ENCODE results near the gene MBD1. TPM values are rescaled to one million over a fixed set of nuclear protein-coding genes. Genes with fewer than 3 reads are reported as not detected.
A peak's percentile ranks its signal among the peaks of the same experiment; 100 is the strongest.

The MBD1 gene
- total and polyA plus RNA-seq, 2 of the 13 experiments (the other 11 are each of a cell fraction or from before 2014, with no cell fraction given): 25.5 to 28.6 TPM

- TF ChIP-seq KDM5A (IDR thresholded peaks at IDR 0.05; ENCODE audit: borderline replicate concordance, low read length): peak; percentile 46; the same call in 1 of the 2 replicates
- peak; percentile 61; the same call in 1 of the 2 replicates for TF ChIP-seq ZNF782 (CRISPR knock-in tag; IDR thresholded peaks at IDR 0.05; ENCODE audit: borderline replicate concordance)
- TF ChIP-seq ZNF891 (CRISPR knock-in tag; IDR thresholded peaks at IDR 0.05): 0 out of 2 replicates have a peak, but pooled peaks have one; percentile 29
- TF ChIP-seq, protein P1, sequence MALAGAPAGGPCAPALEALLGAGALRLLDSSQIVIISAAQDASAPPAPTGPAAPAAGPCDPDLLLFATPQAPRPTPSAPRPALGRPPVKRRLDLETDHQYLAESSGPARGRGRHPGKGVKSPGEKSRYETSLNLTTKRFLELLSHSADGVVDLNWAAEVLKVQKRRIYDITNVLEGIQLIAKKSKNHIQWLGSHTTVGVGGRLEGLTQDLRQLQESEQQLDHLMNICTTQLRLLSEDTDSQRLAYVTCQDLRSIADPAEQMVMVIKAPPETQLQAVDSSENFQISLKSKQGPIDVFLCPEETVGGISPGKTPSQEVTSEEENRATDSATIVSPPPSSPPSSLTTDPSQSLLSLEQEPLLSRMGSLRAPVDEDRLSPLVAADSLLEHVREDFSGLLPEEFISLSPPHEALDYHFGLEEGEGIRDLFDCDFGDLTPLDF (CRISPR knock-in tag; IDR thresholded peaks at IDR 0.05): peak; percentile 43; the same call in 1 of the 2 replicates
- no peak for TF ChIP-seq JUNB (CRISPR knock-in tag; IDR thresholded peaks at IDR 0.05; ENCODE audit: borderline replicate concordance)
- peak; percentile 22; the same call in 1 of the 2 replicates for TF ChIP-seq FOXC1 (CRISPR knock-in tag; IDR thresholded peaks at IDR 0.05; ENCODE audit: borderline replicate concordance)
- TF ChIP-seq ZNF644 (CRISPR knock-in tag; IDR thresholded peaks at IDR 0.05; ENCODE audit: low read depth): peak; percentile 2; the same call in 1 of the 2 replicates
- no peak for TF ChIP-seq HMG20B (CRISPR knock-in tag; conservative IDR thresholded peaks at IDR 0.05)
- TF ChIP-seq ZNF430 (CRISPR knock-in tag; IDR thresholded peaks at IDR 0.05): peak; percentile 41
- TF ChIP-seq MYNN (CRISPR knock-in tag; IDR thresholded peaks at IDR 0.05; ENCODE audit: low read depth): 0 out of 2 replicates have a peak, but pooled peaks have one; percentile 31
- TF ChIP-seq ZMYM2 (CRISPR knock-in tag; IDR thresholded peaks at IDR 0.05): no peak
- peak; percentile 27; the same call in 1 of the 2 replicates for TF ChIP-seq STAG1 (CRISPR knock-in tag; IDR thresholded peaks at IDR 0.05)
- TF ChIP-seq HOMEZ (CRISPR knock-in tag; IDR thresholded peaks at IDR 0.05; ENCODE audit: low read depth): 0 out of 2 replicates have a peak, but pooled peaks have one; percentile 19
- no peak for TF ChIP-seq ZNF589 (CRISPR knock-in tag; conservative IDR thresholded peaks at IDR 0.05)
- TF ChIP-seq, protein P2, sequence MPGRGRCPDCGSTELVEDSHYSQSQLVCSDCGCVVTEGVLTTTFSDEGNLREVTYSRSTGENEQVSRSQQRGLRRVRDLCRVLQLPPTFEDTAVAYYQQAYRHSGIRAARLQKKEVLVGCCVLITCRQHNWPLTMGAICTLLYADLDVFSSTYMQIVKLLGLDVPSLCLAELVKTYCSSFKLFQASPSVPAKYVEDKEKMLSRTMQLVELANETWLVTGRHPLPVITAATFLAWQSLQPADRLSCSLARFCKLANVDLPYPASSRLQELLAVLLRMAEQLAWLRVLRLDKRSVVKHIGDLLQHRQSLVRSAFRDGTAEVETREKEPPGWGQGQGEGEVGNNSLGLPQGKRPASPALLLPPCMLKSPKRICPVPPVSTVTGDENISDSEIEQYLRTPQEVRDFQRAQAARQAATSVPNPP (CRISPR knock-in tag; IDR thresholded peaks at IDR 0.05): no peak
- TF ChIP-seq ZNF543 (CRISPR knock-in tag; IDR thresholded peaks at IDR 0.05): peak; percentile 73
- TF ChIP-seq, protein P3, sequence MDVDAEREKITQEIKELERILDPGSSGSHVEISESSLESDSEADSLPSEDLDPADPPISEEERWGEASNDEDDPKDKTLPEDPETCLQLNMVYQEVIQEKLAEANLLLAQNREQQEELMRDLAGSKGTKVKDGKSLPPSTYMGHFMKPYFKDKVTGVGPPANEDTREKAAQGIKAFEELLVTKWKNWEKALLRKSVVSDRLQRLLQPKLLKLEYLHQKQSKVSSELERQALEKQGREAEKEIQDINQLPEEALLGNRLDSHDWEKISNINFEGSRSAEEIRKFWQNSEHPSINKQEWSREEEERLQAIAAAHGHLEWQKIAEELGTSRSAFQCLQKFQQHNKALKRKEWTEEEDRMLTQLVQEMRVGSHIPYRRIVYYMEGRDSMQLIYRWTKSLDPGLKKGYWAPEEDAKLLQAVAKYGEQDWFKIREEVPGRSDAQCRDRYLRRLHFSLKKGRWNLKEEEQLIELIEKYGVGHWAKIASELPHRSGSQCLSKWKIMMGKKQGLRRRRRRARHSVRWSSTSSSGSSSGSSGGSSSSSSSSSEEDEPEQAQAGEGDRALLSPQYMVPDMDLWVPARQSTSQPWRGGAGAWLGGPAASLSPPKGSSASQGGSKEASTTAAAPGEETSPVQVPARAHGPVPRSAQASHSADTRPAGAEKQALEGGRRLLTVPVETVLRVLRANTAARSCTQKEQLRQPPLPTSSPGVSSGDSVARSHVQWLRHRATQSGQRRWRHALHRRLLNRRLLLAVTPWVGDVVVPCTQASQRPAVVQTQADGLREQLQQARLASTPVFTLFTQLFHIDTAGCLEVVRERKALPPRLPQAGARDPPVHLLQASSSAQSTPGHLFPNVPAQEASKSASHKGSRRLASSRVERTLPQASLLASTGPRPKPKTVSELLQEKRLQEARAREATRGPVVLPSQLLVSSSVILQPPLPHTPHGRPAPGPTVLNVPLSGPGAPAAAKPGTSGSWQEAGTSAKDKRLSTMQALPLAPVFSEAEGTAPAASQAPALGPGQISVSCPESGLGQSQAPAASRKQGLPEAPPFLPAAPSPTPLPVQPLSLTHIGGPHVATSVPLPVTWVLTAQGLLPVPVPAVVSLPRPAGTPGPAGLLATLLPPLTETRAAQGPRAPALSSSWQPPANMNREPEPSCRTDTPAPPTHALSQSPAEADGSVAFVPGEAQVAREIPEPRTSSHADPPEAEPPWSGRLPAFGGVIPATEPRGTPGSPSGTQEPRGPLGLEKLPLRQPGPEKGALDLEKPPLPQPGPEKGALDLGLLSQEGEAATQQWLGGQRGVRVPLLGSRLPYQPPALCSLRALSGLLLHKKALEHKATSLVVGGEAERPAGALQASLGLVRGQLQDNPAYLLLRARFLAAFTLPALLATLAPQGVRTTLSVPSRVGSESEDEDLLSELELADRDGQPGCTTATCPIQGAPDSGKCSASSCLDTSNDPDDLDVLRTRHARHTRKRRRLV (CRISPR knock-in tag; IDR thresholded peaks at IDR 0.05): 0 out of 2 replicates have a peak, but pooled peaks have one; percentile 70
- TF ChIP-seq, protein P4, sequence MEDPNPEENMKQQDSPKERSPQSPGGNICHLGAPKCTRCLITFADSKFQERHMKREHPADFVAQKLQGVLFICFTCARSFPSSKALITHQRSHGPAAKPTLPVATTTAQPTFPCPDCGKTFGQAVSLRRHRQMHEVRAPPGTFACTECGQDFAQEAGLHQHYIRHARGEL (CRISPR knock-in tag; IDR thresholded peaks at IDR 0.05): no peak
- no peak for TF ChIP-seq NR2F1 (CRISPR knock-in tag; IDR thresholded peaks at IDR 0.05)
These were observed 6.4 kb upstream of the MBD1 start, which contains the start of gene CXXC1 (continued) for GRCh38 chr18:50287441-50288347.

Data from HepG2 (cell line).